Ishikawa (cell line): ENCODE measurements around the gene SLC15A1.

Experiments
- CEBPB ChIP-seq: IDR thresholded peaks from 2 replicates; pipeline ENCODE4 v1.6.1; 2012
- CREB1 ChIP-seq: IDR thresholded peaks from 2 replicates; pipeline ENCODE4 v1.6.1; 2012; ENCODE audit warnings: low read depth
- EGR1 ChIP-seq: IDR thresholded peaks from 2 replicates; pipeline ENCODE4 v1.6.1; 2012
- EP300 ChIP-seq: IDR thresholded peaks from 2 replicates; pipeline ENCODE4 v1.6.1; 2012; ENCODE audit warnings: borderline replicate concordance
- FOXM1 ChIP-seq: IDR thresholded peaks from 2 replicates; pipeline ENCODE4 v1.6.1; 2012; ENCODE audit warnings: low read depth, borderline replicate concordance
- MAX ChIP-seq: IDR thresholded peaks from 2 replicates; pipeline ENCODE4 v1.6.1; 2012
- NFIC ChIP-seq: IDR thresholded peaks from 2 replicates; pipeline ENCODE4 v1.6.1; 2012
- RAD21 ChIP-seq: IDR thresholded peaks from 2 replicates; pipeline ENCODE4 v1.6.1; 2012; ENCODE audit warnings: low read depth
- REST ChIP-seq: IDR thresholded peaks from 2 replicates; pipeline ENCODE4 v1.6.1; 2012; ENCODE audit warnings: low read depth, mild to moderate bottlenecking
- TAF1 ChIP-seq: IDR thresholded peaks from 2 replicates; pipeline ENCODE4 v1.6.1; 2012; ENCODE audit warnings: low read depth, mild to moderate bottlenecking
- TCF12 ChIP-seq: IDR thresholded peaks from 2 replicates; pipeline ENCODE4 v1.6.1; 2012; ENCODE audit warnings: low read depth
- TEAD4 ChIP-seq: IDR thresholded peaks from 2 replicates; pipeline ENCODE4 v1.6.1; 2012
- USF1 ChIP-seq: IDR thresholded peaks from 2 replicates; pipeline ENCODE4 v1.6.1; 2012
- YY1 ChIP-seq: IDR thresholded peaks from 2 replicates; pipeline ENCODE4 v1.6.1; 2012; ENCODE audit warnings: low read depth
- ZBTB7A ChIP-seq: IDR thresholded peaks from 2 replicates; pipeline ENCODE4 v1.6.1; 2012; ENCODE audit warnings: low read depth

The SLC15A1 gene

GRCh38 chr13:98731038-98731437 is 21.4 kb downstream of the SLC15A1 start:
- TF ChIP-seq RAD21 = no peak
- no peak for TF ChIP-seq TAF1
- no peak for TF ChIP-seq ZBTB7A
- TF ChIP-seq REST = no peak
- TF ChIP-seq MAX = no peak
- TF ChIP-seq CEBPB = no peak
- TF ChIP-seq TCF12 = no peak
- TF ChIP-seq EP300 = no peak
- TF ChIP-seq USF1 = no peak
- no peak for TF ChIP-seq YY1

- no peak for TF ChIP-seq RAD21
- no peak for TF ChIP-seq CEBPB
- no peak for TF ChIP-seq TCF12
- no peak for TF ChIP-seq FOXM1
Observed at GRCh38 chr13:98730441-98730840, 22.0 kb downstream of the SLC15A1 start.

- no peak for TF ChIP-seq FOXM1
- TF ChIP-seq YY1 = no peak
- TF ChIP-seq NFIC = no peak
- no peak for TF ChIP-seq CREB1
- no peak for TF ChIP-seq CEBPB
- TF ChIP-seq ZBTB7A = no peak
- TF ChIP-seq USF1 = no peak
- TF ChIP-seq MAX = no peak
- no peak for TF ChIP-seq TAF1
- no peak for TF ChIP-seq TEAD4
- TF ChIP-seq EGR1 = no peak
- TF ChIP-seq RAD21 = no peak
- no peak for TF ChIP-seq TCF12
- no peak for TF ChIP-seq REST
- TF ChIP-seq EP300 = no peak
Observed at GRCh38 chr13:98729658-98730057, 22.8 kb downstream of the SLC15A1 start.

GRCh38 chr13:98722958-98723357 is 29.5 kb downstream of the SLC15A1 start:
- no peak for TF ChIP-seq EP300

GRCh38 chr13:98721825-98722510 is 30.5 kb downstream of the SLC15A1 start:
- TF ChIP-seq TAF1 (no peak), EP300 (no peak), MAX (no peak), NFIC (no peak), CREB1 (no peak), FOXM1 (no peak), YY1 (no peak), ZBTB7A (no peak), RAD21 (no peak), EGR1 (no peak), TEAD4 (no peak), TCF12 (no peak), CEBPB (no peak), REST (no peak)
